ENCODE data around the gene BEND6. TPM values are rescaled to one million over a fixed set of nuclear protein-coding genes. Genes with fewer than 3 reads are reported as not detected.

BEND6 gene
- total and polyA plus RNA-seq, 4 donors, result under 0.01 to 0.14 (median 0.03) TPM; not detected in 1

- Histone ChIP-seq H3K27me3 (ENCODE audit: control insufficient read depth in 4 of 4, insufficient read depth in 4 of 4, low read length in 3 of 4) (no peaks in the 10 kb centered on the region), H3K36me3 (ENCODE audit: control insufficient read depth in 4 of 4, insufficient read depth in 3 of 4, low read depth in 1 of 4, low read length in 3 of 4) (peaks cover 0 to 12% (median 4%) of the 10 kb centered on the region in 4 donors), H3K9me3 (ENCODE audit: control insufficient read depth in 4 of 4, low read length in 3 of 4) (no peaks in the 10 kb centered on the region), H3K27ac (ENCODE audit: low read depth in 1 of 2, low read length in 2 of 2) (no peak overlapping the region), H3K4me1 (ENCODE audit: control insufficient read depth in 4 of 4, insufficient read depth in 4 of 4, low read length in 3 of 4) (no peaks in the 10 kb centered on the region), H3K9ac (ENCODE audit: low read depth in 1 of 2, low read length in 2 of 2) (no peak overlapping the region), H3K4me3 (ENCODE audit: low read depth in 1 of 3, low read length in 3 of 3) (no peak overlapping the region)
- DNase-seq (ENCODE audit: low spot score), result no peak
- WGBS, result 93% methylated on average over 3 of the region's 3 CpGs
- no peak for TF ChIP-seq NR2F2 (IDR thresholded peaks at IDR 0.05)
- TF ChIP-seq ZBTB33 (IDR thresholded peaks at IDR 0.05), result no peak
- no peak for TF ChIP-seq HNF4A (conservative IDR thresholded peaks at IDR 0.05)
- no peak for TF ChIP-seq GABPA (IDR thresholded peaks at IDR 0.05 in 1 of 2, conservative IDR thresholded peaks at IDR 0.05 in 1 of 2)
- no peak for TF ChIP-seq EGR1 (IDR thresholded peaks at IDR 0.05; ENCODE audit: low read depth in 2 of 2)
- TF ChIP-seq JUND (IDR thresholded peaks at IDR 0.05), result no peak
- TF ChIP-seq RXRA (IDR thresholded peaks at IDR 0.05), result no peak
- TF ChIP-seq RAD21 (IDR thresholded peaks at IDR 0.05), result no peak
- no peak for TF ChIP-seq MAX (IDR thresholded peaks at IDR 0.05)
- TF ChIP-seq FOXA1 (IDR thresholded peaks at IDR 0.05), result no peak
- no peak for TF ChIP-seq SP1 (IDR thresholded peaks at IDR 0.05)
Measured at GRCh38 chr6:57063847-57064246, 108.9 kb downstream of the BEND6 start.

GRCh38 chr6:57064809-57065208, 109.9 kb downstream of the BEND6 start:
- peaks cover 0 to 9% (median 3%) of the 10 kb centered on the region in 4 donors for H3K36me3 ChIP-seq (ENCODE audit: control insufficient read depth in 4 of 4, insufficient read depth in 3 of 4, low read depth in 1 of 4, low read length in 3 of 4)
- no peaks in the 10 kb centered on the region for H3K9me3 ChIP-seq (ENCODE audit: control insufficient read depth in 4 of 4, low read length in 3 of 4)
- TF ChIP-seq SP1 (IDR thresholded peaks at IDR 0.05) (no peak), YY1 (IDR thresholded peaks at IDR 0.05) (no peak), HNF4A (conservative IDR thresholded peaks at IDR 0.05) (no peak), GABPA (IDR thresholded peaks at IDR 0.05 in 1 of 2, conservative IDR thresholded peaks at IDR 0.05 in 1 of 2) (no peak), CTCF (IDR thresholded peaks at IDR 0.05; ENCODE audit: low read depth, low read length, missing input control) (no peak), REST (IDR thresholded peaks at IDR 0.05) (no peak), HNF4G (IDR thresholded peaks at IDR 0.05) (no peak), RAD21 (IDR thresholded peaks at IDR 0.05) (no peak), MAX (IDR thresholded peaks at IDR 0.05) (no peak), RXRA (IDR thresholded peaks at IDR 0.05) (no peak), TAF1 (conservative IDR thresholded peaks at IDR 0.05) (no peak), FOXA2 (IDR thresholded peaks at IDR 0.05) (no peak), EGR1 (IDR thresholded peaks at IDR 0.05; ENCODE audit: low read depth in 2 of 2) (no peak), JUND (IDR thresholded peaks at IDR 0.05) (no peak)
- no peaks in the 10 kb centered on the region for H3K4me1 ChIP-seq (ENCODE audit: control insufficient read depth in 4 of 4, insufficient read depth in 4 of 4, low read length in 3 of 4)
- no peaks in the 10 kb centered on the region for H3K27me3 ChIP-seq (ENCODE audit: control insufficient read depth in 4 of 4, insufficient read depth in 4 of 4, low read length in 3 of 4)
- H3K9ac ChIP-seq (ENCODE audit: low read depth in 1 of 2, low read length in 2 of 2), result no peak overlapping the region
- DNase-seq (ENCODE audit: low spot score), result no peak
- 78% methylated on average over 1 of the region's 1 CpG for whole genome bisulfite sequencing
- no peak overlapping the region for H3K4me3 ChIP-seq (ENCODE audit: low read depth in 1 of 3, low read length in 3 of 3)
- no peak overlapping the region for H3K27ac ChIP-seq (ENCODE audit: low read depth in 1 of 2, low read length in 2 of 2)

Data from liver (tissue), 9 donors.